AG10803 (cell line): ENCODE data around the gene NCCRP1.

Source experiments
- DNase-seq: peaks from one replicate; pipeline ENCODE4 v3.0.0; 2010; ENCODE audit warnings: low read depth
- H3K4me3 ChIP-seq: 2 replicates; pipeline ENCODE4 v1.5.1; 2011; ENCODE audit warnings: mild to moderate bottlenecking, low read length, control low read depth
- TF ChIP-seq, protein P1 (sequence below): conservative IDR thresholded peaks from 2 replicates; pipeline ENCODE4 v1.5.1; 2011; ENCODE audit warnings: mild to moderate bottlenecking, low read length, control low read depth, inconsistent platforms

NCCRP1 gene

DNA sequence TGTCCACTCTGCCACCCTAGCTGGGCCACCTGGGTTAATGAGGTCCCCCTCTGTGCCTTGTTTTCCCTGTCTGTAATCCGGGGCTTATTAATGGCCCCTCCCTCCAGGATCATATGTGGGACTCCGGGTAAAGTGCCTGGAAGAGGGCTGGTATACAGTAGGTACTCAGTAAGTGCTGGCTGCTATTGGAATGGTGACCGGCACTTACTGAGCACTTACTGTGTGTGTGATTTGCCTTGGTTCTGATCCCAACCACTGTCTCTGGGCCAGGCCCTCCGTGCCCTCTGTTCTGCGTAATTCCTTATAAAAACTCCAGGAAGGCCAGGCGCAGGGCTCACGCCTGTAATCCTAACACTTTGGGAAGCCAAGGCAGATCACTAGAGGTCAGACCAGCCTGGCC, 30.9 kb upstream of the NCCRP1 start:
- DNase-seq: no peak
- TF ChIP-seq, protein P1, sequence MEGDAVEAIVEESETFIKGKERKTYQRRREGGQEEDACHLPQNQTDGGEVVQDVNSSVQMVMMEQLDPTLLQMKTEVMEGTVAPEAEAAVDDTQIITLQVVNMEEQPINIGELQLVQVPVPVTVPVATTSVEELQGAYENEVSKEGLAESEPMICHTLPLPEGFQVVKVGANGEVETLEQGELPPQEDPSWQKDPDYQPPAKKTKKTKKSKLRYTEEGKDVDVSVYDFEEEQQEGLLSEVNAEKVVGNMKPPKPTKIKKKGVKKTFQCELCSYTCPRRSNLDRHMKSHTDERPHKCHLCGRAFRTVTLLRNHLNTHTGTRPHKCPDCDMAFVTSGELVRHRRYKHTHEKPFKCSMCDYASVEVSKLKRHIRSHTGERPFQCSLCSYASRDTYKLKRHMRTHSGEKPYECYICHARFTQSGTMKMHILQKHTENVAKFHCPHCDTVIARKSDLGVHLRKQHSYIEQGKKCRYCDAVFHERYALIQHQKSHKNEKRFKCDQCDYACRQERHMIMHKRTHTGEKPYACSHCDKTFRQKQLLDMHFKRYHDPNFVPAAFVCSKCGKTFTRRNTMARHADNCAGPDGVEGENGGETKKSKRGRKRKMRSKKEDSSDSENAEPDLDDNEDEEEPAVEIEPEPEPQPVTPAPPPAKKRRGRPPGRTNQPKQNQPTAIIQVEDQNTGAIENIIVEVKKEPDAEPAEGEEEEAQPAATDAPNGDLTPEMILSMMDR: no peak
- H3K4me3 ChIP-seq: no peak overlapping the region

DNA sequence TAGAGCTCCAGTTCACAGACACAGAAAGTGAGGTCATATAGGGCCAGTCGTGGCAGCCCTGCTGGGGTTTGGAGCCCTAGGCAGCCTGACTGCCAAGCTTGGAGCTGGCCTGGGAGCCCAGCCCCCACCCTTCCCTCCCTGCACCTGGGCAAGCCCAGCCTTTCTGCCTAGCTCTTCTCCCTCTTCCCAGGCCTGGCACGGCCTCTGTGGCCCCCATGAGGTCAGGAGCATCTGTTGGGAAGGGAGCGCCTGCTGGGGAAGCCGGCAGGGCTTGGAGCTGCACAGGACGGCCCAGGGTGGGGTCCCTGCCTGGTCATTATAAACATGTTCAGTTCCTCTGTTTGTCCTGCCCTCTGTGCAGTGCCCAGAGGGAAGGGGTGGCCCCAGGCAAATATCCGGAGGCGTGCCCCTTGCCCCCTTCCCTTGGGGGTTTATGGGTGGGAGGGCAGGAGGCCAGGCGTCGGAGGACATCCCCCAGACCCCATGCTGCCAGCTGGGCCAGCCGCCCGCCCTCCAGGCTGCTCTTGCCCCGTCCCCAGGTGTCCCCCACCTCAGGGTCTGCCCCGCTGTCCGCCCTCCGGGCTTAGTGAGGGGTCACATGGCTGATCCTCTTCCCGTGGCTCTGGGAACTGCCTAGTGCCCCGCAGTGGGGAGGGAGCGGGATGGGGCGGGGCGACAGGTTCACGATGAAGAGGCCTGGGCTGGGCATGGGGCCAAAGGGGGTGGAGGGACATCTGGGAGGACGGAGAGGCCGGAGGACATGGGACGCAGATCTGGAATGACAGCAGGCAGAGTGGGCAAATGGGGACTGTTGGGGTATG, 30.0 kb upstream of the NCCRP1 start:
- no peak for DNase-seq
- TF ChIP-seq, protein P1: no peak

DNA sequence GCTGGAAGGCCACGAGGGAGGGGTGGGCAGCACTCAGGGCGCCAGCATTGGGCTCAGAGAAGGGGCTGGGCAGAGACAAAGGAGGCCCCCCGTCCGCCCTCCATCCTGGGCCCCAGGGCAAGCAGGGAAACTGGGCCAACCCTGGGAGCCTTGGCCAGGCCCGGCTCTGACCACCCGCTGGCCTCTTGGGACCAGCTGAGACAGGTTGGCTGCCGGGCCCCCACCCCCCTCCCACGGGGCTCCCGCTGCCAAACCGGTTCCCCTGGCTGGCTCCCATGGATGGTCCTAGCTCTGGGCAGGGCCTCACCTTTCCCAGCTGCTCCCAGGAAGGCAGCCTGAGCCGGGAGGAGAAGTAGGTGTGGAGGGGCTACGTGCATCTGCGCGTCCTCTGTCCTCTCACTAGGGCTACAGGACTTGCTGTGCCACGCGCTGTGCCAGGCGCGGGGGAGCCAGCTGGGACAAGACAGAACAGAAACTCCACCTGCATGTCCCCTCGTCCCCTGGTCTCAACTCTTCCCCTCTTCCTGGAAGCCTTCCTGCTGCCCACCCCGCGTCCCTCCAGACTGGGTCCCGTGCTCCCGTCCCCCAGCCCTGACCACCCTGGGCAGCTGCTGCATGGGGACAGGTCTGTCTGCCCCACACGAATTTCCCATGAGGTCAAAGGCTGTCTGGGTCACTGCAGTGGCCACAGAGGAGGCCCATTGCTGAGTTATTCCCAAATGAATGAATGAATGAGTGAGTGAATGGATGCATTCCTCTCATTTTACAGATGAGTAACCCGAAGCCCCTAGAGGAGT, 29.1 kb upstream of the NCCRP1 start:
- no peak overlapping the region for H3K4me3 ChIP-seq
- no peak for DNase-seq
- TF ChIP-seq, protein P1: no peak

More for the DNA sequence above, 30.0 kb upstream of the NCCRP1 start:
- no peak overlapping the region for H3K4me3 ChIP-seq

DNA sequence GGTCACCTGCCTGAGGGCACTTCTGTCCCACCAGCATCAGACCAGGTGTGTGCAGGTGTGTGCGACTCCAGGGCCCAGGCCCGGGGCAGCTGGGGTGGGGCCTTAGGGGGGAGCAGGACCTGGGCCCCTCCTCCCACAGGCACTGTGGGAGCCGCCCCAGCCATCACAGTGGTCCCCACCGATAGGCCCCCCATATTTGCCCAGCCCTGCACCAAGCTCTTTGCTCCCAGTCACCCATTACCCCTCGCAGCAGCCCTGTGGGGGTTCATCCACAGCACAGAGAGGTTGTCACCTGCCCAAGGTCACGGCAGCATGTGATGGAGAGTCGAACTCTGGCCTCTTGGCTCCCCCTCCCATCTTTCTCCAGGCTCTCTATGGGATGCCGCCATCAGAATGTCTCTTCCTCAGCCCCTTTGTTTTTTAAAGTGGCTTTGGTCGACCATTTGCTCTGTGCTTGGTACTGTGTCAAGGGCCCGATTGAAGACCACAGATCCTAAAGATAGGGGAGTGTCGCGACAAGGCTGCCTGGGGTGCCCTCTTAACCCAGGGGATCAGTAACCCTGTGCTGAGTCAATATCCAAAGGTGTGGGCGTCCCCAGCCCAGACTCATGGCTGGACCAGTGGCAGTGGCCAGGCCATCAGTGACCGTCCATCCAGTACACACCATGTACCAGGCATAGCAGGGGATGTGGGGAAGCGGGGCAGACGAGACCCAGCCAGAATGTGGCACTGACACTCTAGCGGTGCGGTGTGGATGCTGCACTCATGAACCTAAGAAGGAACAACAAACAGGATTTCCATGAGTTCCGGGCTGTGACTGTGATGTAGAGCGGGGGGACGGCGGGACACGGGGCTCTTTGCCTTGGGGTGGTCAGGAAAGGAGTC, 28.3 kb upstream of the NCCRP1 start:
- no peak overlapping the region for H3K4me3 ChIP-seq
- TF ChIP-seq, protein P1: no peak
- DNase-seq: no peak

DNA sequence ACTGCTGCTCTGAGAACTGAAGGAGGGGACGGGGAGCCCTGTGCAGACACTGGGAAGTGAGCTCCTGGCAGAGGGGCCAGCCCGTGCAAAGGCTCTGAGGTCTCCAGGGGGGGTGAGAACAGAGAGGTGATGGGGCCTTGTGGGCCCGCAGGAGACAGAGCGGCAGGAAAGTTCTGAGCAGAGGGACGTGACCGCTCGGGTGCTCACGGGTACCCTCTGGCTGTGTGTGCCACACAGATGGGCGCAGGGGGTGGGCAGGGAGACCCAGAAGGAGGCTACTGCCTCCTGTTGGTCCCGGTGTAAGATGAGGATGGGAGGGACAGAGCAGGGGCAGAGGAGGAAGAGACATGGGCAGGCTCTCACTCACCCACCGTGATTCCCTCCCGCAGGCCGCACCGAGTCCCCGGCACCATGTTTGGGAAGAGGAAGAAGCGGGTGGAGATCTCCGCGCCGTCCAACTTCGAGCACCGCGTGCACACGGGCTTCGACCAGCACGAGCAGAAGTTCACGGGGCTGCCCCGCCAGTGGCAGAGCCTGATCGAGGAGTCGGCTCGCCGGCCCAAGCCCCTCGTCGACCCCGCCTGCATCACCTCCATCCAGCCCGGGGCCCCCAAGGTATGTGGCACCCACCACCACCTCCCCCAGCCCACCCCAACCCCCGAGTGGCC, 27.5 kb upstream of the NCCRP1 start:
- no peak for DNase-seq
- H3K4me3 ChIP-seq: no peak overlapping the region
- TF ChIP-seq, protein P1: no peak

DNA sequence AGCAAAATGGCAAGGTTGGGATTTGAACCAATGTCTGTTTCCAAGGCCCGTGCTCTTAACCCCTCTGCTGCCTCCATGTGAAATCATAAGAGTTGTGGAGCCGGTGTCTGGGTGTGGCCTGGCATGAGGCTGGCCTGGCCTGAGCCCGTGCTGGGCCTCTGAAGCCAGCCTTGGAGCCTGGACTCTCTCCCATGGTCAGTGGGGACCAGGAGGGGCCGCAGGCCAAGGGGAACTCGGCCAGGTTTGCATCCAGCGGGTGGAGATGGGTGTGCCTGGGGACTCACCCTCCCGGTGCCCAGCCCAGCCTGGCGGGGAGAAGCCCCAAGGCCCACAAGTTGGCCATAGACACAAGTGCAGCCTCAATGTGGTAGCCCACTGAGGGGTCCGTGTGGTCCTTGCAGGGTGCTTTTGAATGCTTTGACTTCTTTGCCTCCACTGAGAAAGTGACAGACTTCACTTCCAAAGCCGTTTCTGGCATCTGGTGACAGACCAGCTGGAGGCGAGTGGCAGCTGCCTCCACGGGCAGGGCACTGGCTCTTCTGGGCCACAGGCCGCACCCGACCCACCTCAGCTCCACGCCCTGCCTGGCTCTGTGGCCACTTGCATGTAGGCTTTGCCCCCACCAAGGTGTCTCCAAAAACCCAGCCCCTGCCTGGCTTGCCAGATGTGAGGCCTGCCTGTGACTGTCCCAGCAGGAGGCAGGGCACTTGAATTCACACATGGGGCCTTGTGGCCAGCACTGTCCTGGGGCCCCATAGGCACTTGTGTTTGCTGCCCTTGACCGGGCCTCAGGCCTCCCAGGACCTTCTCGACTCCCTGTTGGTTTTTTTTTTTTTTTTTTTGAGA, 26.2 kb upstream of the NCCRP1 start:
- DNase-seq: no peak
- TF ChIP-seq, protein P1: no peak
- no peak overlapping the region for H3K4me3 ChIP-seq
